Measurements from ENCODE around the gene ANXA3. TPM values are rescaled to one million over a fixed set of nuclear protein-coding genes. Genes with fewer than 3 reads are reported as not detected.
"Not testable (repeated sequence)": the region's sequence is repeated elsewhere in the genome, so short reads cannot be mapped to it uniquely, and the experiment has no call there.

The ANXA3 gene
- polyA plus RNA-seq, 1 donor from 2014 or later = 0.27 TPM

DNA sequence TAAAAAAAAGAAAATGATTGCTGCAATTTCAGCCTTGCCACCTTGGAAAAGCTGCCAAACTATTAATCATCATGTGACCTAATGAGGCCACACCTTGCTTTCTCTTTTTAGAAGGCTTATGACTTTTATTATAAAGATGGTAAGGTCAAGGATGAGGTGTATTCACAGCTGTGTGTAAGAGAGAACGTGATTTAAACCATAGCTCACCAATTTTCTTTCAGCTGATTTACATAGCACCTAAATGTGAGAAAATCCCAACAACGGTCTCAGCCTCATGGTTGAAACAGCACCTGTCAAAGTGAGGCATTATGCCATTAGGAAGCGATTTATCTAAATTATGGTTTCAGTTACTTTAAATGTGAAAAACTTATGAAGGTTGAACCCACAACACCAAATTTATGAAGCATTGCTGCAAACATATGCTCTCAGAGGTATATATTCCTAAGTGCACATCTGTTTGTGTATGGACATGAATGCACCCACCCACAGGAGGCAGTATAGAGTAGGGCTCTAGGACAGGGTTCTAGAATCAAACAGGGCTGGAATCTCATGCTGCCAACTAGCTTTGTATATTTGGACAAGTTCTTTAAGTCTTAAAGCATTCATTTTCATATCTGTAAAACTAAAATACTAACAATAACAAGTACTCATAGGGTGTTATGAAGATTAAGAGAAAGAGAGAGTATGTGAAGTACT is 40.7 kb downstream of the ANXA3 start:
- H4K20me1 ChIP-seq (ENCODE audit: insufficient read depth) = no peaks in the 10 kb centered on the region
- H3K4me2 ChIP-seq (ENCODE audit: low read length) = no peak overlapping the region
- H3K9me2 ChIP-seq (ENCODE audit: insufficient read depth, low read length) = no peaks in the 10 kb centered on the region
- H3K9ac ChIP-seq (ENCODE audit: low read length) = no peak overlapping the region
- H3K36me3 ChIP-seq (ENCODE audit: insufficient read depth, low read length) = no peaks in the 10 kb centered on the region
- no peak overlapping the region for H3K27ac ChIP-seq (ENCODE audit: low read length)
- H2AFZ ChIP-seq (ENCODE audit: low read depth, low read length) = no peak overlapping the region
- H3K79me2 ChIP-seq (replicated peaks; ENCODE audit: insufficient read depth, low read length) = no peaks in the 10 kb centered on the region
- no peaks in the 10 kb centered on the region for H3K27me3 ChIP-seq (ENCODE audit: insufficient read depth, low read depth, low read length)
- H3K4me3 ChIP-seq (ENCODE audit: low read length) = no peak overlapping the region
- TF ChIP-seq MXI1 (conservative IDR thresholded peaks at IDR 0.05; ENCODE audit: poor library complexity, severe bottlenecking) = no peak
- TF ChIP-seq CTCF (IDR thresholded peaks at IDR 0.05; ENCODE audit: poor library complexity, severe bottlenecking) = peak; percentile 44
- TF ChIP-seq REST (IDR thresholded peaks at IDR 0.05; ENCODE audit: borderline replicate concordance) = no peak
- TF ChIP-seq EP300 (conservative IDR thresholded peaks at IDR 0.05; ENCODE audit: poor library complexity, severe bottlenecking) = no peak
- TF ChIP-seq SMC3 (conservative IDR thresholded peaks at IDR 0.05; ENCODE audit: poor library complexity) = no peak
- no peak for TF ChIP-seq TAF1 (IDR thresholded peaks at IDR 0.05; ENCODE audit: low read depth)
- TF ChIP-seq POLR2AphosphoS5 (IDR thresholded peaks at IDR 0.05) = no peak
- H3K9me3 ChIP-seq (ENCODE audit: low read length) = no peaks in the 10 kb centered on the region
- H3F3A ChIP-seq (ENCODE audit: insufficient read depth, low read length, poor library complexity, severe bottlenecking) = peaks cover 2% of the 10 kb centered on the region

DNA sequence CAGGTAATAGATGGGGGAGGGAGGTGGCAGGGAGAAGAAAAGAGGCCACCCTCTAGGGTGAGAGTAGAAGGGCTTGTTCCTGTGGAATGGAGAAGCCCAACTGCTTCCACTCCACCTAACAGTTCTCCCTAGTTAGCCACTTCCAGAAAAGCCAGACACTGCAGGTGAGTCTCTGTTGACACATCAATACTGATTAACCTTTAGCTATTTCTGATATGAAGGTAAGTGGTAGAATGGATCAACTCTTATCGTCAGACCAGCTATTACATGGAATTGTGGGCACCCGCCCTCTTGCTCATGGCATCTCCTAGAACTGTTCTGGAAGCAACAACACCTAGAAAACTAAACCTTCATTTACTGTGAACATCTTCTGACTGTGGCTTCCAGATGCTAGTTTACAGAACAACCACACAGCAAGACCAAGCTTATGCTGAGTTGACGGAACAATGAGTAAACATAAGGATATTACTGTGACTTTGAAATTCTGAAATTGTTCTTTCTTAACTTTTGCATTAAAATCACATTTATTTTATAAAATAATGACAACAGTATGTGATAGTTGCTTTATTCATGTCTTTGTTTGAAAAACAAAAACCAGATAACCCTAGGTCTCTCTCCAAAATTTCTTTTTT is 44.7 kb downstream of the ANXA3 start:
- no peak overlapping the region for H3K9ac ChIP-seq (ENCODE audit: low read length)
- no peak overlapping the region for H2AFZ ChIP-seq (ENCODE audit: low read depth, low read length)
- H3K4me2 ChIP-seq (ENCODE audit: low read length) = no peak overlapping the region
- no peak for TF ChIP-seq TAF1 (IDR thresholded peaks at IDR 0.05; ENCODE audit: low read depth)
- TF ChIP-seq MXI1 (conservative IDR thresholded peaks at IDR 0.05; ENCODE audit: poor library complexity, severe bottlenecking) = no peak
- no peak for TF ChIP-seq SMC3 (conservative IDR thresholded peaks at IDR 0.05; ENCODE audit: poor library complexity)
- no peak for TF ChIP-seq EZH2 (IDR thresholded peaks at IDR 0.05; ENCODE audit: borderline replicate concordance, insufficient read depth, low read length, poor library complexity, severe bottlenecking)
- no peak for TF ChIP-seq CTCF (IDR thresholded peaks at IDR 0.05; ENCODE audit: poor library complexity, severe bottlenecking)
- TF ChIP-seq REST (IDR thresholded peaks at IDR 0.05; ENCODE audit: borderline replicate concordance) = no peak
- TF ChIP-seq RAD21 (conservative IDR thresholded peaks at IDR 0.05) = no peak
- TF ChIP-seq POLR2AphosphoS5 (IDR thresholded peaks at IDR 0.05) = no peak
- no peak for TF ChIP-seq EP300 (conservative IDR thresholded peaks at IDR 0.05; ENCODE audit: poor library complexity, severe bottlenecking)
- no peaks in the 10 kb centered on the region for H3F3A ChIP-seq (ENCODE audit: insufficient read depth, low read length, poor library complexity, severe bottlenecking)
- no peaks in the 10 kb centered on the region for H3K79me2 ChIP-seq (replicated peaks; ENCODE audit: insufficient read depth, low read length)
- no peak overlapping the region for H3K4me3 ChIP-seq (ENCODE audit: low read length)
- no peaks in the 10 kb centered on the region for H3K9me2 ChIP-seq (ENCODE audit: insufficient read depth, low read length)
- no peaks in the 10 kb centered on the region for H3K36me3 ChIP-seq (ENCODE audit: insufficient read depth, low read length)
- H4K20me1 ChIP-seq (ENCODE audit: insufficient read depth) = no peaks in the 10 kb centered on the region
- no peaks in the 10 kb centered on the region for H3K9me3 ChIP-seq (ENCODE audit: low read length)
- no peak overlapping the region for H3K27ac ChIP-seq (ENCODE audit: low read length)
- H3K27me3 ChIP-seq (ENCODE audit: insufficient read depth, low read depth, low read length) = no peaks in the 10 kb centered on the region

- H3K9me2 ChIP-seq (ENCODE audit: insufficient read depth, low read length); H3K36me3 ChIP-seq (ENCODE audit: insufficient read depth, low read length); H3K9me3 ChIP-seq (ENCODE audit: low read length); H3K79me2 ChIP-seq (replicated peaks; ENCODE audit: insufficient read depth, low read length); H3K4me2 ChIP-seq (ENCODE audit: low read length); H3K4me3 ChIP-seq (ENCODE audit: low read length); H3K9ac ChIP-seq (ENCODE audit: low read length); H3F3A ChIP-seq (ENCODE audit: insufficient read depth, low read length, poor library complexity, severe bottlenecking); H3K27ac ChIP-seq (ENCODE audit: low read length); H4K20me1 ChIP-seq (ENCODE audit: insufficient read depth); H2AFZ ChIP-seq (ENCODE audit: low read depth, low read length); H3K27me3 ChIP-seq (ENCODE audit: insufficient read depth, low read depth, low read length): not testable (repeated sequence)
These were observed 46.9 kb downstream of the ANXA3 start for GRCh38 chr4:78598431-78598830.

Data from neural cell (in vitro differentiated cells).